ENCODE data around the gene FAM53A. TPM values are rescaled to one million over a fixed set of nuclear protein-coding genes. Genes with fewer than 3 reads are reported as not detected.
A peak's percentile ranks its signal among the peaks of the same experiment; 100 is the strongest.

Gene FAM53A
- total RNA-seq, 1 donor from 2014 or later = 0.49 TPM

- intact Hi-C loops (cut with DNase I) = no loop called here
- no peak for ATAC-seq
- no peak for DNase-seq (ENCODE audit: missing footprints)
Observed at GRCh38 chr4:1631136-1631535, 53.0 kb downstream of the FAM53A start.

- intact Hi-C loops (cut with DNase I) = no loop called here
- no peak for DNase-seq (ENCODE audit: missing footprints)
Observed at GRCh38 chr4:1630266-1630665, 53.8 kb downstream of the FAM53A start.

DNA sequence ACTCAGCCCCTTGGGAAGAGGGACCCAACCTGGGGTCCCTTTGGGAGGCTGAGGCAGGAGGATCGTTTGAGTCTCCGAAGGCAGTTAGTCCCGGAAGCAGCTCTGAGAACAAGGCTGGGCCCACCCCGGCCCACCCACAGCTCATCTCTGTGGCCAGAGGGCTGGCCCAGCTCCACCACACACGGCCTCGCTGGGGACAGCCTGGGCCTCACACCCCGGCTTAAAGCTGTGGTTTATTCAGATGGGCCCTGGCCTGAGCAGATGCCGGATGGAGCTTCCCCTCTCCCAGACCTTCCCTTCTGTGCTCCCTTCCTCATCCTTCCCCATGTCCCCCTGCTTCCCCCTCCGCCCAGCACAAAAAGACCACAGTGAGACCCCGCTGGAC lies 54.4 kb downstream of the FAM53A start:
- no peak for DNase-seq (ENCODE audit: missing footprints)
- intact Hi-C loops (cut with DNase I) = loop anchor here (2.0 kb wide), 1 partner anchor 273 kb away; no protein-coding TSS in a partner anchor
- ATAC-seq = no peak

More at GRCh38 chr4:1630266-1630665, 53.8 kb downstream of the FAM53A start:
- ATAC-seq = no peak

DNA sequence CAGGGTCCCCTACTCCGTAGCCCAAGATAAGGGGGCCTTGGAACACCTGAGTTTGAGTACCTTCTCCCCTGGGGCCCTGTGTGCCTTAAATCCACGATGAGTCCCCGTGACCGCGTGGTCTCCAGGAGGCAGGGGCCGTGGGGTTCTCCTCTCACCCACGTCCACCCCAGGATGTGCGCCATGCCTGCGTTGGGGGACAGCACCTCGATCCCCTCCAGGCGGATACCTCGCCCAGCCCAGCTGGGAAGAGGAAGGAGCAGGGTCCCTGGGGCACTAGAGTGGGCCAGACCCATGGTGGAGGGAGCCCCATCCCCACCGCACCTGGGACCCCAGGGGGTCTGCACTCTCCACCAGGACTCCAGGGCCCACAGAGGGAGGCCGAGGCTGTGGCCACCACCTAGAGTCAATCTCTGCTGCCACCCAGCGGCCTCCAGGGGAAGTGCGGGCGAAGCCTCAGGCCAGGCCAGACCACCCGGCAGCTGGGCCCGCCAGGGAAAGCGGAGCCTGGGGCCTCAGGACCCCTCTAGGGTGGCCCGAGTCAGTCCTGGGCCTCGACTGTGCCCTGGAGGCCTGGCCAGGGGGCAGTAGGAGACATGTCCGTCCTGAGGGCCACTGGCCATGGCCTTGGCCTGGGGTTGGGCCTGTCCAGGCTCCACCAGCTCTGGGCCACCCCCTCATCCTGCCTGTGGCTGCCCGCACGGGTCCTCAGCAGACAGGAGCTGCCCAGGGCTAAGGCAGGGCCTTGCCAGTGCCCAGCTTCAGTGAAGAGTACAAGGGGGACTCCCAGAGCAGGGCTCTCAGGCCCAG lies 55.0 kb downstream of the FAM53A start:
- intact Hi-C loops (cut with DNase I) = loop anchor here (2.0 kb wide), 1 partner anchor 272 kb away; no protein-coding TSS in a partner anchor
- peak; percentile 77 for ATAC-seq
- DNase-seq (ENCODE audit: missing footprints) = peak; percentile 87

- ATAC-seq = no peak
- intact Hi-C loops (cut with DNase I) = loop anchor here (2.0 kb wide), 1 partner anchor 271 kb away; no protein-coding TSS in a partner anchor
Observed at GRCh38 chr4:1627417-1628313, 56.4 kb downstream of the FAM53A start.

GRCh38 chr4:1626941-1627340 lies 57.2 kb downstream of the FAM53A start:
- no peak for ATAC-seq
- DNase-seq (ENCODE audit: missing footprints) = no peak
- intact Hi-C loops (cut with DNase I) = no loop called here

More at GRCh38 chr4:1627417-1628313, 56.4 kb downstream of the FAM53A start:
- DNase-seq (ENCODE audit: missing footprints) = no peak

- ATAC-seq = no peak
- intact Hi-C loops (cut with DNase I) = no loop called here
- no peak for DNase-seq (ENCODE audit: missing footprints)
Observed at GRCh38 chr4:1626151-1626550, 58.0 kb downstream of the FAM53A start.

DNA sequence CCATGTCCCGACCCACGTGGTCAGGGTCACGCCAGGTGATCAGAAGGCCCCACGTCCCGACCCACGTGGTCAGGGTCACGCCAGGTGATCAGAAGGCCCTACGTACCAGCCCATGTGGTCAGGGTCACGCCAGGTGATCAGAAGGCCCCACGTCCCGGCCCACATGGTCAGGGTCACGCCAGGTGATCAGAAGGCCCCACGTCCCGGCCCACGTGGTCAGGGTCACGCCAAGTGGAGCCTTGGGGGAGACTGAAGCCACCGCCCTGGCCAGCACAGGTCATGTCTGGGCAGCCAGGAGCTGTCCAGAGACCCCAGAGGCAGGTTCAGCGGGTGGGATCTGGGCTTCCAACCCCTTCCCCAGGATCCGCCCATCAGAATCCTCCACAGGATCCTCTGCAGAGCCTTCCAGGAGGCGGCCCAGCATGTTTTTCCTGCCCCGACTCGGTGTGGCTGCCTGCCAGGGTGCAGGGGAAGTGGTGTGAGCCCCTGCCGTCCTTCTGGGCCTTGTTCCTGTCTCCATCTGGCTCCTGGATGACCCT lies 58.4 kb downstream of the FAM53A start:
- intact Hi-C loops (cut with DNase I) = no loop called here
- ATAC-seq = no peak
- DNase-seq (ENCODE audit: missing footprints) = no peak

GRCh38 chr4:1624519-1624910 lies 59.6 kb downstream of the FAM53A start:
- intact Hi-C loops (cut with DNase I) = no loop called here
- DNase-seq (ENCODE audit: missing footprints) = no peak
- ATAC-seq = no peak

DNA sequence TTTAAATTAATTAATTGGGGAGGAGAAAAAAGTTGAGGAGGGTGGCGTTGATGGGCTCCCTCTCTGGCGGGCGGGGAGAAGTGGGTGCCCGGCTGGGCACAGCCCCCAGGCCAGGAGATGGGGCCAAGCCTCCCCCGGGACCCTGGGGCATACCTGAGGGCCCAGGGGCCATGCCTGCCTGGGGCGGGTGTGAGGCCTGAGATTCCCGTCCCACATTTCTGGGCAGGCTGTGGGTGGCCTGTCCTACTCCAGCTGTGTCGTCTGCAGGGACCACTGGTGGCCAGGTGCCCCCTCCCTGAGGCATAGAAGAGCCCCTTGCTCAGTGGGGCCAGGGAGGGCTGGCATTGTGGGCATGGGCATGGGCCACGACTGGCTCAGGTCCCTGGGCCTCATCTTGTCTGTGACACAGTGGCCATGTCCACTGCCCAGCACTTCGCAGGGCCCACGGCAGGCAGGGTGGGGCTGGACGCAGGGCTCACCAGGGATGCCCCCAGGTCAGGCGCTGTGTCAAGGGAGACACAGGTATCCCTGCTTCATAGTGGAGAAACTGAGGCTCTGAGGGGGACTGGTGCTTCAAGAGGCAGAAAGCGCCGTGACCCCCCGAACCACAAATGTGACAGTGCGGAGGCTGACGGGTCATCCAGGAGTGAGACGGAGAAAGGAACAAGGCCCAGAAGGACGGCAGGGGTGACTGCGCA lies 60.1 kb downstream of the FAM53A start:
- intact Hi-C loops (cut with DNase I) = no loop called here
- DNase-seq (ENCODE audit: missing footprints) (no peak), ATAC-seq (no peak)

GRCh38 chr4:1623400-1623799 lies 60.7 kb downstream of the FAM53A start:
- intact Hi-C loops (cut with DNase I) = no loop called here
- DNase-seq (ENCODE audit: missing footprints) = no peak
- no peak for ATAC-seq

DNA sequence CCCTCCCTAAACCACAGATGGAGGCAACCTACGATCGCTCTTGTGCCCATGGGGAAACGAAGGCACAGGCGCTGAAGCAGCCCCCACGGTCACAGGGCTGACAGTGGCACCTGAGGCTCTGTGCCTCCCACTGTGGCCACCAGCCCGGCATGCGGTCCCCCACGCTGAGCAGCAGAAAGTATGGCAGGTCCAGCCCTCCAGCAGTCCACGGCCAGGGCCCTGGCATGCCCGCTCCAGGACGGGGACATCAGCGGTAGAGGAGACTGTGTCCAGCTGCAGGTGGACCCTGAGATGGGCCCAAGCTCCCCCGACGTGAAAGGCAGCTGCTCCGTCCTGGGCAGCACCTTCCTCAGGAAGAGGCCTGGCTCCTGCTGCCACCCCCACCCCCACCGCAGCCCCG lies 61.2 kb downstream of the FAM53A start:
- intact Hi-C loops (cut with DNase I) = no loop called here
- DNase-seq (ENCODE audit: missing footprints) = no peak
- ATAC-seq = no peak

- DNase-seq (ENCODE audit: missing footprints) = no peak
- ATAC-seq = no peak
- intact Hi-C loops (cut with DNase I) = no loop called here
Observed at GRCh38 chr4:1622238-1622637, 61.9 kb downstream of the FAM53A start.

DNA sequence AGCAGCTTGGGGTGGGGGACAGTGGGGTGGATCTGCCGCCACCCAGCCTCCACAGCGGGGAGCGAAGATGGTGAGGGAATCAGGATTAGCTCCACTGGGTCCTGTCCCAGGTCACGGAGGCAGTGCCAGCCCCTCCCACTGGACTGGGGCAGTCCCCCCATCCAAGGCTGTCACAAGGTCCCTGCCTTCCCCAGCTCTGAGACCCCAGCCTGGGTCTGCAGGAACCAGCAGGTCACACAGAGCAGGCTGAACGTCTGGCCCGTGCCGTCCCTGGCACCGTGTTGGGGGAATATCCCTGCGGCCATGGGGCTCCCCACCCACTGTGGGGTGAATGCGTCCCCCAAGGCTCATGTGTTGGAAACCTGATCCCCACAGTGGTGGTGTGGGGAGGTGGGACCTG lies 62.6 kb downstream of the FAM53A start:
- ATAC-seq (no peak), DNase-seq (ENCODE audit: missing footprints) (no peak)
- intact Hi-C loops (cut with DNase I) = no loop called here

DNA sequence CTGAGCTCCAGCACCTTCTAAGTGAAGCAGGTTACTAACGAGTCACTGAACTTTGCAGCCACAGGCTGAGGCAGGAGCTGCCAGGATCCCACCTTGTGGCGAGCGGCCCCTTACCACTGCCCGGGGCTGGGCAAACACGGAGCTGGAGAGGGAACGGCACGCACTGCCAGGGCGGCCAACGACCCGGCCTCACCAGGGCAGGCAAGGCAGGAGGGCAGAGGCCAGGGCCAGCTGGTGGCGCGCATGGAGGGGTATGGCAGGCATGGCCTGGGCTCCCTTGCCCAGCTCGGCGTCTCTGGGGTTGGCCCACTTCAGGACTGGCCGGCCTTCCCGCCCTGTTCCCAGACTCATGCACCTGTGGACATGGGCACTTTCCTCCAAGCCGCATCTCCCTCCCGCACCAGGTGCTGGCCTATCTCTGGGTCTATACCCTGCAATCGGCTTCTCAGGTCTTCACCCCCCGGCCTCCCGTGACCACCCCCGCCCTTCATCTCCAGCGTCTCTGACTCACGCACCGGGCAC lies 64.9 kb downstream of the FAM53A start:
- DNase-seq (ENCODE audit: missing footprints) = no peak
- no peak for ATAC-seq
- intact Hi-C loops (cut with DNase I) = loop anchor here (5.0 kb wide), 1 partner anchor 247 kb away; no protein-coding TSS in a partner anchor

- no peak for ATAC-seq
Observed at GRCh38 chr4:1618438-1618837, 65.7 kb downstream of the FAM53A start.

DNA sequence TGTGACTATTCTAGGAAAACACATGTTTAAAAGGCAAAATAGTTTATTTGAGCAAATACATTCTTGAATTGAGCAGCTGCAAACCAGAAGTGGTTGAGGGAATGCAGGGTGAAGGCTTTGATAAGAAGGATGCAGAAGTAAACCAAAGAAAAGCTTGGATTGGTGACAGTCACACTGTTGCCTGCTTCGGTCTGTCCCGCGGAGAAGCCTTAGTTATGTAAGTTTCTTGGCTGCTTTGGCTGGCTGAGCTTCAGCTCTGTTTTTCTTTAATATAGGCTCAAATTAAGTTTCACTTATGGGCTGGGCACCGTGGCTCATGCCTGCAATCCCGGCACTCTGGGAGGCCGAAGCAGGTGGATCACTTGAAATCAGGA lies 67.6 kb downstream of the FAM53A start:
- intact Hi-C loops (cut with DNase I) = loop anchor here (5.0 kb wide), 1 partner anchor 244 kb away; no protein-coding TSS in a partner anchor
- peak; percentile 49 for ATAC-seq

More at GRCh38 chr4:1618438-1618837, 65.7 kb downstream of the FAM53A start:
- intact Hi-C loops (cut with DNase I) = loop anchor here (5.0 kb wide), 1 partner anchor 246 kb away; no protein-coding TSS in a partner anchor
- no peak for DNase-seq (ENCODE audit: missing footprints)

DNA sequence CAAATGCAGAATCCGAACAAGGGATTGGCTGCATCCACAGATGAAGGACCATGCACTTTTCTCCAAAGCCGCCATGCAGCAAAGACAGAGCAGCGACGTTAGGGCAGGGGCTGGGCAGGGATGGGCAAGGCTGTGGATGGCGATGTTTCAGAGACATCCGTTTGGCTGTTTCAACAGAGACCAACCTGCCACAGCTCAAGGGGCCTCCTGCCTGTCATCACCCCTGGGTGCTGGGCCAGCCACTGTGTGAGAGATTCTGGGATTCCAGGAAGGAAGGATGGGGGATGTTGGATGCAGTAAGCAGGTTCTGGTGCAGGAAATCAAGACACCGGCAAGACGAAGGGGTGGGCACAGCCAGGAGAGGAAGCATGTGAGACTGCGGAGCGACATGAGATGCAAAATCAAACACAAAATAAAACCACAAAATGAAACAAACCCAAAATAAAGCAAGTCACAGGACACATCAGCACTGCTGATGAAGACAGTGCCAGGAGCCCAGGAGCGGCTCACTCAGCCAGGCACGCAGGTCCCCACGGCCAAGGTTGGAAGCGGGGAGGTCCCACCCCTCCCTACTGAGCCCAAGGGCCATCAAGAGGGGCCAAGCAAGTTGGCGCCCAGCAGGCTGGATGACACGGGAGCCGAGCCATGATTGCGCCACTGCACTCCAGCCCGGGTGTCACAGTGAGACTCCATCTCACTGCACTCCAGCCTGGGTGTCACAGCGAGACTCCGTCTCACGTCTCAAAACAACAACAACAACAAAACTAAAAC lies 68.1 kb downstream of the FAM53A start:
- ATAC-seq = peak; percentile 77
- no peak for DNase-seq (ENCODE audit: missing footprints)
- intact Hi-C loops (cut with DNase I) = loop anchor here (5.0 kb wide), 1 partner anchor 244 kb away; no protein-coding TSS in a partner anchor

More for the DNA sequence above, 67.6 kb downstream of the FAM53A start:
- DNase-seq (ENCODE audit: missing footprints) = no peak
